Ovary (tissue), 3 donors: ENCODE results near the gene ZNF524.

ENCODE experiments used
- EP300 ChIP-seq: sonication (generic); formaldehyde crosslinking; IDR thresholded peaks from one replicate; pipeline ENCODE4 v1.6.1; 2017; ENCODE audit warnings: antibody characterized with exemption
- POLR2A ChIP-seq: fragments of 450-650 bp; IDR thresholded peaks from one replicate; pipeline ENCODE4 v1.6.1; 2017; ENCODE audit warnings: antibody characterized with exemption, mild to moderate bottlenecking, moderate library complexity
- TF ChIP-seq, protein P1 (sequence below), 3 donors: fragments of 450-650 bp in 2 of 3; fragments of 200-600 bp in 1 of 3; IDR thresholded peaks; one replicate each; pipeline versions ENCODE4 v1.5.1 to v1.8.0; 2016 to 2022; ENCODE audit warnings: antibody characterized with exemption in 3 of 3, mild to moderate bottlenecking in 1 of 3
- donor health status: DM: no; HTN: no; CAD: no.

- TF ChIP-seq, protein P1, sequence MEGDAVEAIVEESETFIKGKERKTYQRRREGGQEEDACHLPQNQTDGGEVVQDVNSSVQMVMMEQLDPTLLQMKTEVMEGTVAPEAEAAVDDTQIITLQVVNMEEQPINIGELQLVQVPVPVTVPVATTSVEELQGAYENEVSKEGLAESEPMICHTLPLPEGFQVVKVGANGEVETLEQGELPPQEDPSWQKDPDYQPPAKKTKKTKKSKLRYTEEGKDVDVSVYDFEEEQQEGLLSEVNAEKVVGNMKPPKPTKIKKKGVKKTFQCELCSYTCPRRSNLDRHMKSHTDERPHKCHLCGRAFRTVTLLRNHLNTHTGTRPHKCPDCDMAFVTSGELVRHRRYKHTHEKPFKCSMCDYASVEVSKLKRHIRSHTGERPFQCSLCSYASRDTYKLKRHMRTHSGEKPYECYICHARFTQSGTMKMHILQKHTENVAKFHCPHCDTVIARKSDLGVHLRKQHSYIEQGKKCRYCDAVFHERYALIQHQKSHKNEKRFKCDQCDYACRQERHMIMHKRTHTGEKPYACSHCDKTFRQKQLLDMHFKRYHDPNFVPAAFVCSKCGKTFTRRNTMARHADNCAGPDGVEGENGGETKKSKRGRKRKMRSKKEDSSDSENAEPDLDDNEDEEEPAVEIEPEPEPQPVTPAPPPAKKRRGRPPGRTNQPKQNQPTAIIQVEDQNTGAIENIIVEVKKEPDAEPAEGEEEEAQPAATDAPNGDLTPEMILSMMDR (IDR thresholded peaks at IDR 0.05) = no peak
- no peak for TF ChIP-seq POLR2A
- TF ChIP-seq EP300 = no peak
Observed at GRCh38 chr19:55626350-55626749, 26.3 kb downstream of the ZNF524 start.
